ENCODE results near the gene RSU1. TPM values are rescaled to one million over a fixed set of nuclear protein-coding genes. Genes with fewer than 3 reads are reported as not detected.

RSU1 gene
- total RNA-seq, 4 donors from 2014 or later: 40.5 to 95.4 (median 65.2) TPM

- Histone ChIP-seq H3K4me3 (no peak overlapping the region), H3K4me1 (no peaks in the 10 kb centered on the region), H3K27me3 (no peaks in the 10 kb centered on the region), H3K36me3 (no peaks in the 10 kb centered on the region), H3K9me3 (no peaks in the 10 kb centered on the region), H3K27ac (no peak overlapping the region)
- intact Hi-C loops (cut with DNase I; ENCODE audit: low total_unique reads): no loop called here
- DNase-seq: no peak
- TF ChIP-seq CTCF (IDR thresholded peaks at IDR 0.05) (no peak), POLR2A (IDR thresholded peaks at IDR 0.05) (no peak)
These were observed 72.2 kb downstream of the RSU1 start for GRCh38 chr10:16745061-16745460.

GRCh38 chr10:16742165-16742960 is 74.9 kb downstream of the RSU1 start:
- Histone ChIP-seq H3K4me3 (no peak overlapping the region), H3K36me3 (no peaks in the 10 kb centered on the region)
- intact Hi-C loops (cut with DNase I; ENCODE audit: low total_unique reads): no loop called here

GRCh38 chr10:16741540-16741939 is 75.7 kb downstream of the RSU1 start:
- no peak for DNase-seq
- Histone ChIP-seq H3K9me3 (no peaks in the 10 kb centered on the region), H3K4me1 (no peaks in the 10 kb centered on the region), H3K27me3 (no peaks in the 10 kb centered on the region), H3K36me3 (no peaks in the 10 kb centered on the region), H3K4me3 (no peak overlapping the region), H3K27ac (no peak overlapping the region)
- intact Hi-C loops (cut with DNase I; ENCODE audit: low total_unique reads): no loop called here
- TF ChIP-seq POLR2A (IDR thresholded peaks at IDR 0.05) (no peak), CTCF (IDR thresholded peaks at IDR 0.05) (no peak)

More at GRCh38 chr10:16742165-16742960, 74.9 kb downstream of the RSU1 start:
- no peak for DNase-seq
- H3K27me3 ChIP-seq: no peaks in the 10 kb centered on the region
- H3K27ac ChIP-seq: no peak overlapping the region
- no peaks in the 10 kb centered on the region for H3K9me3 ChIP-seq
- H3K4me1 ChIP-seq: no peaks in the 10 kb centered on the region
- TF ChIP-seq POLR2A (IDR thresholded peaks at IDR 0.05) (no peak), CTCF (IDR thresholded peaks at IDR 0.05) (no peak)

GRCh38 chr10:16737420-16737819 is 79.8 kb downstream of the RSU1 start:
- no peak for TF ChIP-seq POLR2A (IDR thresholded peaks at IDR 0.05)
- TF ChIP-seq CTCF (IDR thresholded peaks at IDR 0.05): no peak
- Histone ChIP-seq H3K27me3 (no peaks in the 10 kb centered on the region), H3K9me3 (no peaks in the 10 kb centered on the region), H3K4me1 (no peaks in the 10 kb centered on the region), H3K36me3 (no peaks in the 10 kb centered on the region), H3K4me3 (no peak overlapping the region), H3K27ac (no peak overlapping the region)
- DNase-seq: no peak
- intact Hi-C loops (cut with DNase I; ENCODE audit: low total_unique reads): no loop called here

GRCh38 chr10:16735671-16736070 is 81.6 kb downstream of the RSU1 start:
- TF ChIP-seq POLR2A (IDR thresholded peaks at IDR 0.05): no peak
- TF ChIP-seq CTCF (IDR thresholded peaks at IDR 0.05): no peak
- H3K4me3 ChIP-seq: no peak overlapping the region
- no peaks in the 10 kb centered on the region for H3K9me3 ChIP-seq
- no peaks in the 10 kb centered on the region for H3K4me1 ChIP-seq
- H3K27ac ChIP-seq: no peak overlapping the region
- no peaks in the 10 kb centered on the region for H3K36me3 ChIP-seq
- intact Hi-C loops (cut with DNase I; ENCODE audit: low total_unique reads): no loop called here
- H3K27me3 ChIP-seq: no peaks in the 10 kb centered on the region
- DNase-seq: no peak

Measured in uterus (tissue), 4 donors.